ENCODE results near the gene ABCC1. TPM values are rescaled to one million over a fixed set of nuclear protein-coding genes. Genes with fewer than 3 reads are reported as not detected.

ABCC1 gene
- total RNA-seq, 1 donor from 2014 or later = 17.0 TPM

- Histone ChIP-seq H3K27me3 (ENCODE audit: low read depth) (no peaks in the 10 kb centered on the region), H3K4me3 (no peak overlapping the region), H3K9me3 (replicated peaks) (no peaks in the 10 kb centered on the region), H3K27ac (replicated peaks) (no peak overlapping the region), H3K4me1 (peaks cover 28% of the 10 kb centered on the region), H3K36me3 (no peaks in the 10 kb centered on the region)
- TF ChIP-seq, protein P1, sequence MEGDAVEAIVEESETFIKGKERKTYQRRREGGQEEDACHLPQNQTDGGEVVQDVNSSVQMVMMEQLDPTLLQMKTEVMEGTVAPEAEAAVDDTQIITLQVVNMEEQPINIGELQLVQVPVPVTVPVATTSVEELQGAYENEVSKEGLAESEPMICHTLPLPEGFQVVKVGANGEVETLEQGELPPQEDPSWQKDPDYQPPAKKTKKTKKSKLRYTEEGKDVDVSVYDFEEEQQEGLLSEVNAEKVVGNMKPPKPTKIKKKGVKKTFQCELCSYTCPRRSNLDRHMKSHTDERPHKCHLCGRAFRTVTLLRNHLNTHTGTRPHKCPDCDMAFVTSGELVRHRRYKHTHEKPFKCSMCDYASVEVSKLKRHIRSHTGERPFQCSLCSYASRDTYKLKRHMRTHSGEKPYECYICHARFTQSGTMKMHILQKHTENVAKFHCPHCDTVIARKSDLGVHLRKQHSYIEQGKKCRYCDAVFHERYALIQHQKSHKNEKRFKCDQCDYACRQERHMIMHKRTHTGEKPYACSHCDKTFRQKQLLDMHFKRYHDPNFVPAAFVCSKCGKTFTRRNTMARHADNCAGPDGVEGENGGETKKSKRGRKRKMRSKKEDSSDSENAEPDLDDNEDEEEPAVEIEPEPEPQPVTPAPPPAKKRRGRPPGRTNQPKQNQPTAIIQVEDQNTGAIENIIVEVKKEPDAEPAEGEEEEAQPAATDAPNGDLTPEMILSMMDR (IDR thresholded peaks at IDR 0.05; ENCODE audit: borderline replicate concordance) = no peak
- intact Hi-C loops (cut with micrococcal nuclease) = no loop called here
- no peak for DNase-seq
Observed at GRCh38 chr16:16003719-16004313, 54.4 kb downstream of the ABCC1 start.

- intact Hi-C loops (cut with micrococcal nuclease) = no loop called here
- Histone ChIP-seq H3K27ac (replicated peaks) (no peak overlapping the region), H3K36me3 (no peaks in the 10 kb centered on the region), H3K4me3 (no peak overlapping the region), H3K27me3 (ENCODE audit: low read depth) (no peaks in the 10 kb centered on the region), H3K9me3 (replicated peaks) (no peaks in the 10 kb centered on the region), H3K4me1 (peaks cover 27% of the 10 kb centered on the region)
- TF ChIP-seq, protein P1 (IDR thresholded peaks at IDR 0.05; ENCODE audit: borderline replicate concordance) = no peak
- DNase-seq = no peak
Observed at GRCh38 chr16:16004314-16004749, 54.9 kb downstream of the ABCC1 start.

GRCh38 chr16:16005721-16006120 lies 56.3 kb downstream of the ABCC1 start:
- Histone ChIP-seq H3K27me3 (ENCODE audit: low read depth) (no peaks in the 10 kb centered on the region), H3K27ac (replicated peaks) (no peak overlapping the region), H3K36me3 (peaks cover 5% of the 10 kb centered on the region), H3K9me3 (replicated peaks) (no peaks in the 10 kb centered on the region), H3K4me1 (peaks cover 31% of the 10 kb centered on the region), H3K4me3 (no peak overlapping the region)
- TF ChIP-seq, protein P1 (IDR thresholded peaks at IDR 0.05; ENCODE audit: borderline replicate concordance) = no peak
- no peak for DNase-seq
- intact Hi-C loops (cut with micrococcal nuclease) = no loop called here

- Histone ChIP-seq H3K27ac (replicated peaks) (no peak overlapping the region), H3K4me1 (peaks cover 26% of the 10 kb centered on the region)
- intact Hi-C loops (cut with micrococcal nuclease) = no loop called here
Observed at GRCh38 chr16:16006650-16007049, 57.2 kb downstream of the ABCC1 start.

DNA sequence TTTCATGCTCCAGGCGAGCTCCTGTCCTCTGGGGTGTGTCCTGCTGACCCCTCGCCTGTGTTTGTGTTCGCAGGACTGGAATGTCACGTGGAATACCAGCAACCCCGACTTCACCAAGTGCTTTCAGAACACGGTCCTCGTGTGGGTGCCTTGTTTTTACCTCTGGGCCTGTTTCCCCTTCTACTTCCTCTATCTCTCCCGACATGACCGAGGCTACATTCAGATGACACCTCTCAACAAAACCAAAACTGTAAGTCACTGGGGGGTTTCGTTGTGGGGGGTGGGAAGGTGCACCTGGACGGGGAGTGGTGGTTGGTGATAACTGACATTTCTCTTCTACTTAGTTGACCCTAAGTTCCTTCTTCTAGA lies 58.3 kb downstream of the ABCC1 start:
- DNase-seq = no peak
- intact Hi-C loops (cut with micrococcal nuclease) = no loop called here
- no peak overlapping the region for H3K4me3 ChIP-seq
- H3K27ac ChIP-seq (replicated peaks) = no peak overlapping the region
- no peaks in the 10 kb centered on the region for H3K9me3 ChIP-seq (replicated peaks)
- H3K36me3 ChIP-seq = peaks cover 11% of the 10 kb centered on the region
- TF ChIP-seq, protein P1 (IDR thresholded peaks at IDR 0.05; ENCODE audit: borderline replicate concordance) = no peak
- H3K4me1 ChIP-seq = peaks cover 22% of the 10 kb centered on the region
- H3K27me3 ChIP-seq (ENCODE audit: low read depth) = no peaks in the 10 kb centered on the region

More at GRCh38 chr16:16006650-16007049, 57.2 kb downstream of the ABCC1 start:
- peaks cover 5% of the 10 kb centered on the region for H3K36me3 ChIP-seq
- TF ChIP-seq, protein P1 (IDR thresholded peaks at IDR 0.05; ENCODE audit: borderline replicate concordance) = no peak
- H3K27me3 ChIP-seq (ENCODE audit: low read depth) = no peaks in the 10 kb centered on the region
- H3K9me3 ChIP-seq (replicated peaks) = no peaks in the 10 kb centered on the region
- no peak overlapping the region for H3K4me3 ChIP-seq
- no peak for DNase-seq

Data from left ventricle myocardium inferior (tissue), 1 donor.